NCI-H146 (cell line): Measurements from ENCODE around the gene TMEM11.
A peak's percentile ranks its signal among the peaks of the same experiment; 100 is the strongest.
"Not testable (repeated sequence)": the region's sequence is repeated elsewhere in the genome, so short reads cannot be mapped to it uniquely, and the experiment has no call there.

Experiments used
- DNase-seq: peaks from one replicate; lab custom pipeline; 2025; lab: John Stamatoyannopoulos, UW

Gene TMEM11

GRCh38 chr17:21242026-21242697 is 28.2 kb upstream of the TMEM11 start:
- DNase-seq, result no peak

- DNase-seq, result no peak
Measured at GRCh38 chr17:21241564-21241963, 27.6 kb upstream of the TMEM11 start.

DNA sequence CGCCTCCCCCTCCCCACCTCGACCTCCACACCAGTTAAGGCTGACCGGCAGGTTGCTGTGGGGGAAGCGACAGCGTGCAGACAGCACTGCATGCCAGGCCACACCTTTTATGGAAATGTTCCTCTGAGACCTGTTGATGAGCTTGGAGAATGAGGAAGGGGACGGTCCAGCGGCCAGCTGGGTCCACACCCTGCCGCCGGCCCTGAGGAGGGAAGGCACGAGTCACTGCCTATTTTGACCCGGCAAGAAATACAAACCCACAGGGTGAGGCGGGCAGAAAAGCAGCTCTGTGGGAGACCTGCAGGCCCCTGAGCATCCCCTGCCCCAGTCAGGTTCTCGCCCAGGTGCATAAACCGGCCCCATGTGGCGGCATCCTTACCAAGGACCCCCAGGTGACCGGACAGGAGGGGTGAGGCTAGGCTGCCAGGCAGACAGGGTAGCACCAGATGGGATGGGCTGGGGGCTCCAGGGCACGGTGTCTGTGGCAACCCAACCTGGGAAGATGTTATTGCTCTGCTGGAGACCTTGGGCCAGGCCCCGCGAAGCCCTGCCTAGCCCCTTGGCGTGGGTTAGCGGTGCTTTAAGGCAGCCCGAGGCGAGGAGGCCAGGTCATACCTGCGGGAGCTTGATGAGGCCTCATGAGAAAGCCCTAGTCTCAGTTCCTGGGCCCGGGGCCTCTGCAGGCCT is 26.6 kb upstream of the TMEM11 start:
- DNase-seq, result no peak

- peak; percentile 29 for DNase-seq
Measured at GRCh38 chr17:21239680-21240368, 25.9 kb upstream of the TMEM11 start.

DNA sequence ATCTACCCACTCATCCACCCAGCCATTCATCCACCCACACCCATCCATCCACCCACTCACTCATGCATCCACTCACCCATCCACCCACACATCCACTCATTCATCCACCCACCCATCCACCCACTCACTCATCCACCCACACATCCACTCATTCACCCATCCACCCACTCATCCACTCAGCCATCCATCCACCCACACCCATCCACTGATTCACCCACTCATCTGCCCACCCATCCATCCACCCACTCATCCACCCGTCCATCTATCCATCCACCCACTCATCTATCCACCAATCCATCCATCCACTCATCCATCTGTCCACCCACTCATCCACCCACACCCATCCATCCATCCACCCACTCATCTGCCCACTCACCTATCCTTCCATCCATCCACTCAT is 22.0 kb upstream of the TMEM11 start:
- DNase-seq, result no peak

DNA sequence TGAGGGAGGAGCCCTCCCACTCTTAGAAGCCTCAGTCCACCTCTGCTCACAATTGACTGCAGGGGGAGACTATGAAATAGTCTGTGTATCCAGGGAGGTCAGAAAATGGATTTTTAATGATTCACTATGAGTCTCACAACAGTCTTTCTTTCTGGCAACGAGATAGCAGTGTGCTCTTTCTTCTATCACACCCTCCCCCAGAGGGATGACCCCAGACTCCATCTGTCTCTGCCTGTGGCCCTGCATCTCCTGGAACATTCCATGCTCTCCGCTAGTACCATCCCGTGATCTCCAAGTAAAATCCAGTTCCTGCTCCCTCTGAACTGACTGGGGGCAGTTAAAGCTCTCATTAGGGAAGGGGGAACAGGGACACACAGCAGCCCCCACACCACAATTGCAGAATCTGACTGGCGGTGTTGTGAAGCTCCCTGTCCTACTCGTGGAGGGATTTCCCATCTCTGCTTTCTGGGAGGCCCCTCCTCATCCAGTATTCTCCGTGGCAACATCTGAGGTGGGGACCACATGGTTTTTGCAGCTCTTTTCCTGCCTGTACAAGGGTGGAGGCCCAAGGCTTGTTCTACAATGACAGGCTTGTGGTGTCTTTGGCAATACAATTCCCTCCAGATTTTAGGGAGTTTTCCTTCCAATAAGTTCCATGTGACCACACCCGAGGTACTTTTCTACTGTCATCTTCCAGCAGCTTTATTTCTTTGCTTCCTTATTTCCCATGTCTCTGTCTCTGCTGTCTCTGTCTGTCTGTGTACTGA is 19.8 kb upstream of the TMEM11 start:
- DNase-seq, result no peak

- no peak for DNase-seq
Measured at GRCh38 chr17:21232033-21232749, 18.2 kb upstream of the TMEM11 start.

DNA sequence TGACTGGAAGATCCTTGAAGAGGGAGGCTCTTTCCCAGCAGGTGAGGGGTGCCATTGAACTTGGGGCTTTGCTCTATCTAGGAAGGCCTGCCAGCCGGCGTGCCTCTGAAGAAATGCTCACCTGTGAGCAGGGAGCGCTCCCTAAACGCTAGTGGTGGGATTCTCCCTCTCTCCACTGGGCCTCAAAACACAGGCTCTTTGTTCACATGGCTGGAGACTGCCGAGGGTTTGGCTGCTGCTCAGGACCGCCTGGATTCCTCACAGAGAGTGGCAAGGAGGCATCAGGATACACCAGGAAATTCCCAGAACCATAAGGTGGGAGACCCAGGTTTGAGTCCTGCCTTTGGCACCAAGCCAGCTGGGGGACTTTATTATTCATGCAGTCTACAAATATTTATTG is 17.6 kb upstream of the TMEM11 start:
- no peak for DNase-seq

GRCh38 chr17:21228845-21229244 is 14.9 kb upstream of the TMEM11 start:
- DNase-seq, result no peak

DNA sequence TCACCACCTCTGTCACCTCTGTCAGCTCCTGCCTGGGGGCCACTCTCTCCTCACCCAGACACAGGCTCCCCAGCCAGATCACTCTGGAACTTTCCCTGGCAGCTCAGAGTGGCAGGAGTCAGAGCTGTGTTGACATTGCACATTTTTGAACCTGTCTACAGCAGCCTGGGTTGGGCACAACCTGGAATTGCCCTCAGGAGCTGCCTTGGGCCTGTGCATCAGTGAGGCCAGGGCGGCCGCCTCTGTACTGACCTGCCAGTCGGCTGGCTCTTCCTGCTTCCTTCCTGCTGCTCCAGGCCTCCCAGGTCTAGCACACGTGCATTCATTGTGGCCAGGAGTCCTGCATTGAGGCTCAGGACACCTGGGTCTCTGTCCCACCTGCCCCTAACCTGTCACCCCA is 14.2 kb upstream of the TMEM11 start:
- no peak for DNase-seq

DNA sequence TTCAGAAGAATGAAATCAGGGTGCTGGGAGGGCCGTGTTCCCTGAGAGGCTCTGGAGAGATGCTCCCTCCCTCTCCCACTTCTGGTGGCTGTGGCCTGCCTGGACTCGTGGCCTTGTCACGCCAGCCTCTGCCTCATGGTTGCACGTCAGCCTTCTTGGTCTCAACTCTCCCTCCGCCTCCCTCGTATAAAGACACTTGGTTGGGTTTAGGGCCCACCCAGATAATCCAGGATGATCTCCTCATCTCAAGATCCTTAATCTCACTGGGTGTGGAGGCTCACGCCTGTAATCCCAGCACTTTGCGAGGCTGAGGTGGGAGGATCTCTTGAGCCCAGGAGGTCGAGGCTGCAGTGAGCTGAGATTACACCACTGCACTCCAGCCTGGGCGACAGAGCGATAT is 13.3 kb upstream of the TMEM11 start:
- not testable (repeated sequence) for DNase-seq

DNA sequence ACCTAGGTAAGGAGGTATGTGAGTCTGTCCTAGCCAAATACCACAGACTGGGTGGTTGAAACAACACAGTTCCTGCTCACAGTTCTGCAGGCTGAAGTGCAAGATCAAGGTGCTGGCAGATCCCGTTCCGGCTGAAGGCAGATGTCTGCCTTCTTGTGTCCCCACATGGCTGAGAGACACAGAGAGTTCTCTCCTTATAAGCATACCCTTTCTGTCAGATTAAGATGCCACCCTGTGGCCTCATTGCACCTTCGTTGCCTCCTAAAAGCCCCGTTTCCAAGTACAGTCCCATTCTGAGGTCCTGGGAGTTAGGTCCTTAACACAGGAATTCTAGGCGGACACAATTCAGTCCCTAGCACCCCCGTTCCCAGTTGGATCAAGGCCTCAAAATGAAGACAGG is 9.1 kb upstream of the TMEM11 start:
- DNase-seq, result no peak

DNA sequence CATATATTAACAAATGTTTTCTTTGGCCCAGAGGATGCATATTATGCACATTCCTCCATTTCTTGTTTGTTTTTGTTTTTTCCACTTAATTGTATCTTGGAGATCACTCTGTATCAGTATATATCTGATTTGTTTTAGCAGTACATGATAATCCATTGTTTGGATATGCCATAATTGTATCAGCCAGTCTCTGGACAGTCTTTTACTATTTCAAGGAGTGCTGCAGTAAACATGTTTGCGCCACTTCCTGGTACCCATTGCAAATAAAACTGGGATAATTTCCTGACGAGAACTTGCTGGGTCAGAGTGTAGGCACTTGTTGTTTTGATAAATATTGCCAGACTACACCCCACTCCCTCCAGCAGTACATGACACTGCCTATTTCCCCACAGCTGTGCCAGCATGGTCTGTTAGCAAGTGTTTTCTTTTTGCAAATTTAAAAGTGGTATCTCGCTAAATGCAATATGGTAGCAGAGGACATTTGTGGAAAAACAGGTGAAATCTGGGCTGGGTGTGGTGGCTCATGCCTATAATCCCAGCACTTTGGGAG is 4.9 kb upstream of the TMEM11 start:
- DNase-seq, result no peak

GRCh38 chr17:21218101-21218500 is 4.1 kb upstream of the TMEM11 start:
- no peak for DNase-seq

DNA sequence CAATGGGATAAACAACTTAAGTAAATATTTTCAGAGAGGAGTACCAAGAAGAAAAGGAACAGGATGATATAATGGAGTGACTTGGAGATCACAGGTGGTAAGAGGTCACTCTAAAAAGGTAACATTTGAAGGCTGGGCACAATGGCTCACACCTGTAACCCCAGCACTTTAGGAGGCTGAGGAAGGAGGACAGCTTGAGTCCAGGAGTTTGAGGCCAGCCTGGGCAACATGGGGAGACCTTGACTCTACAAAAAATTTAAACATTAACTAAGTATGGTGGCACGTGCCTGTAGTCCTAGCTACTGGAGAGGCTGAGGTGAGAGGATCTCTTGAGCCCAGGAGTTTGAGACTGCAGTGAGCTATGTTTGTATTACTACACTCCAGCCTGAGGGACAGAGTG is 3.4 kb upstream of the TMEM11 start:
- no peak for DNase-seq

DNA sequence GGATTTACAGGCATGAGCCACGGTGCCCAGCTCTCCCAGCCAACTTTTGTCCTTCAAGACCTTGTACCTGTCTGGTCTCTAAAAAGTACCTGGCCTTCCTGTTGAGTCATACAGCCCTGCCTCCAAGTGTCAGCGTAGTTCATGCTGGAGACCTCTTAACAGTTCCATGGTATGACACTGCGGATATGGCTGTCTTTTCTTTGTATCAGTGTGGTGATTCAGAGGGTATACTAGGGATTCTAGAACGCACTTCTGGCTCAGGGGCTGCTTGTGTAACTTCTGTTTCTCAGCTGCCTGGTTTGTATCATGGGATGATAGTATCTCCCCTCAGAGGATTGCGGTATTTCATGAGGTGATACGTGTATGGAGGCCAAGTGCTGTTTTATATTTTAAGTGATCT is 2.0 kb upstream of the TMEM11 start:
- no peak for DNase-seq

GRCh38 chr17:21214777-21215541 is 998 bp upstream of the TMEM11 start:
- DNase-seq, result no peak

DNA sequence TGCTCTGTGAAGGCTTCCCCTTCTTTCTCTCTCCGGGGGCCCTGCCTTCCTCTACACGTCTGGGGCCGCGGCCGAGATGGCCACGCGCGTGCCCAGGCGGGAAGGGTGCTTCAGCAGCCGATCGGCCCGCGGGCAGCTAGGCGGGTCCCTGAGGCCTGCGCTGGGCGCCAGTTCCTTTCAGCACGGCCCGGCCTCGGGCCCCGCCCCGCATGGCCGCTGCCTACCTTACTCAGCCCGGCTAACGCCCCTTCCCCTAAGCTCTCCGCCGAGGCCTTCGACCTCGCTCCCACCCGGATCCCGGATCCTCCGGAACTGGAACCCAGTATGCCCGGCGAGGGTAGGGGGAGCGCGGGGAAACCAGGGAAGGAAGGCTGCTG is 335 bp downstream of the TMEM11 start:
- DNase-seq, result peak; percentile 80

- DNase-seq, result no peak
Measured at GRCh38 chr17:21212826-21213637, 929 bp downstream of the TMEM11 start.
